HEK293T (cell line): ENCODE results near the gene DSCAM.

Source experiments
- FOXK2 ChIP-seq: fragments of 450-650 bp; IDR thresholded peaks from 2 replicates; pipeline ENCODE4 v1.6.1; 2016; ENCODE audit warnings: mild to moderate bottlenecking
- FOXM1 ChIP-seq: fragments of 450-650 bp; IDR thresholded peaks from 2 replicates; pipeline ENCODE4 v1.6.1; 2017; ENCODE audit warnings: mild to moderate bottlenecking, borderline replicate concordance
- HDGF ChIP-seq: fragments of 450-650 bp; IDR thresholded peaks from 2 replicates; pipeline ENCODE4 v1.6.1; 2017; ENCODE audit warnings: antibody characterized with exemption, borderline replicate concordance
- NFRKB ChIP-seq: fragments of 450-650 bp; IDR thresholded peaks from 2 replicates; pipeline ENCODE4 v1.6.1; 2016; ENCODE audit warnings: mild to moderate bottlenecking, moderate library complexity
- SP1 ChIP-seq: fragments of 450-650 bp; IDR thresholded peaks from 2 replicates; pipeline ENCODE4 v1.6.1; 2017
- SUZ12 ChIP-seq: fragments of 450-650 bp; IDR thresholded peaks from 2 replicates; pipeline ENCODE4 v1.6.1; 2016; ENCODE audit warnings: mild to moderate bottlenecking
- TARDBP ChIP-seq: fragments of 450-650 bp; IDR thresholded peaks from 2 replicates; pipeline ENCODE4 v1.6.1; 2016

DNA sequence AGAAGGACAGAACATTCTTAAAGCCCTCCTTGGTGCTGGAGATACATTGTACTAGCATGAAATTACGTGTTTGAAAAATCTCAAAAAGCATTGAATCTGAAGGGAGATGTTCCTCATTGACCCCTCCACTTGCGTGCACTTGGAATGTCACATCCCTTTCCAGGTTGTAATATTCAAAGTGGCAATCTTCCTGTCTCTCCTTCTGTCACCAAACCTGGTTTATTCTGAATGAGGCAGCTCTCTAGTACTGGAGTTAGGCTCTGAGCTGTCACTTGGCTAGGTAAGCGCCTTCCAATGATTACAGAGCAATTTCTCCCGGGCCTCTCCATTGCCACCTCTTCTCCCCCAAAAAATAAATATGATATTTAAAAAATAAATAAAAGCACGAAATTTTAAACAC is 855 bp downstream of the DSCAM start:
- TF ChIP-seq FOXM1 (no peak), NFRKB (no peak), SP1 (no peak), TARDBP (no peak), FOXK2 (no peak), HDGF (no peak), SUZ12 (no peak)
